ENCODE data around the gene AR. TPM values are rescaled to one million over a fixed set of nuclear protein-coding genes. Genes with fewer than 3 reads are reported as not detected.

Gene AR
- 14.2 and 15.2 TPM in 2 replicates for total RNA-seq (2014; rRNA removed; shearing (Covaris generic))

- H3K27ac ChIP-seq: peak within 1 kb of the TSS; percentile 88
Observed at GRCh38 chrX:67543818-67544217, at the start of gene AR. Gene AR, plus strand, starts transcription at chrX:67544021. Its CDS starts 1,126 bp downstream, at chrX:67545147.

DNA sequence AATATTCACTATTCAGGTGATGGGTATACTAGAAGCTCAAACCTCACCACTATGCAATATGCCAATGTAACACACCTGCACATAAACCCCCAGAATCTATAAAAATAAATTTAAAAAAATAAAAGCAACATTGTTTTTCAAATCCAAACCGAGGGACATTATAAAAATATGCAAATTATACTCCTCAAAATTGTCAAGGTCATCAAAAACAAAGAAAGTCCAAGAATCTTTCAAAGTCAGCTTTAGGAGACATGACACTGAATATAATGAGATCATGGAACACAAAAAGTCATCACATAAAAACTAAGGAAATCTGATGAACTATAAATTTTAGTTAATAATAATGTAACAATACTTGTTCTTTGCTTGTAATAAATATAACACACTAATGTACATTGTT lies 43.2 kb upstream of the AR start:
- DNase-seq: no peak
- Histone ChIP-seq H3K9me3 (replicated peaks) (no peaks in the 10 kb centered on the region), H3K36me3 (no peaks in the 10 kb centered on the region), H3K4me1 (no peaks in the 10 kb centered on the region), H3K27me3 (no peaks in the 10 kb centered on the region), H3K4me3 (no peak overlapping the region), H3K27ac (no peak overlapping the region)

More at GRCh38 chrX:67543818-67544217, at the start of gene AR:
- Histone ChIP-seq H3K36me3 (no peaks in the 10 kb centered on the region), H3K4me1 (peaks cover 3% of the 10 kb centered on the region; the same call in 1 of the 2 replicates), H3K4me3 (peak within 1 kb of the TSS; percentile 85), H3K9me3 (replicated peaks) (no peaks in the 10 kb centered on the region), H3K27me3 (no peaks in the 10 kb centered on the region)
- DNase-seq: peak; percentile 89 to 90

DNA sequence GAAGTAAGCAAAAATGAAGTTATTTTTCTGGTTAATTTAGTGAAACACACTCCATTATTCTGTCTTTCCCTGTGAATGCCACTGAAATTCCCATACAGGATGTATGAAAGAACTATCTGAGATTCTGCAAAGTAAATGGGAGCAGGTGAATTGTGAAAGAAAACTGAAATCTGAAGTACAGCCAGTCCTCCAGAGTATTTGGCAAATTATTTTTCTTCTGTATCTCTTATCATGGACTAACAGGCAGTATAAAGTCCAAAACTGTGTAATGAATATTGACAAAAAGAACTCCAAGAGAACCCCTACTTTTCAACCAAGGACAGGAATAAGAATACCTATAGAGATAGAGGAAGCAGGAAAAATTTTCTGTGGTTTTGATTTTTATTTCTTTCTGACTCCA lies 40.8 kb upstream of the AR start:
- Histone ChIP-seq H3K27ac (no peak overlapping the region), H3K9me3 (replicated peaks) (no peaks in the 10 kb centered on the region), H3K36me3 (no peaks in the 10 kb centered on the region), H3K4me3 (no peak overlapping the region), H3K4me1 (no peaks in the 10 kb centered on the region), H3K27me3 (no peaks in the 10 kb centered on the region)
- DNase-seq: no peak

- no peak for DNase-seq
- Histone ChIP-seq H3K4me3 (no peak overlapping the region), H3K36me3 (no peaks in the 10 kb centered on the region), H3K27me3 (no peaks in the 10 kb centered on the region), H3K9me3 (replicated peaks) (no peaks in the 10 kb centered on the region), H3K4me1 (no peaks in the 10 kb centered on the region), H3K27ac (no peak overlapping the region)
Observed at GRCh38 chrX:67503453-67503852, 40.4 kb upstream of the AR start.

- Histone ChIP-seq H3K27me3 (no peaks in the 10 kb centered on the region), H3K4me3 (no peak overlapping the region), H3K27ac (no peak overlapping the region), H3K9me3 (replicated peaks) (no peaks in the 10 kb centered on the region), H3K4me1 (peaks cover 5% of the 10 kb centered on the region; the same call in 1 of the 2 replicates), H3K36me3 (no peaks in the 10 kb centered on the region)
- no peak for DNase-seq
Observed at GRCh38 chrX:67520671-67521070, 23.1 kb upstream of the AR start.

DNA sequence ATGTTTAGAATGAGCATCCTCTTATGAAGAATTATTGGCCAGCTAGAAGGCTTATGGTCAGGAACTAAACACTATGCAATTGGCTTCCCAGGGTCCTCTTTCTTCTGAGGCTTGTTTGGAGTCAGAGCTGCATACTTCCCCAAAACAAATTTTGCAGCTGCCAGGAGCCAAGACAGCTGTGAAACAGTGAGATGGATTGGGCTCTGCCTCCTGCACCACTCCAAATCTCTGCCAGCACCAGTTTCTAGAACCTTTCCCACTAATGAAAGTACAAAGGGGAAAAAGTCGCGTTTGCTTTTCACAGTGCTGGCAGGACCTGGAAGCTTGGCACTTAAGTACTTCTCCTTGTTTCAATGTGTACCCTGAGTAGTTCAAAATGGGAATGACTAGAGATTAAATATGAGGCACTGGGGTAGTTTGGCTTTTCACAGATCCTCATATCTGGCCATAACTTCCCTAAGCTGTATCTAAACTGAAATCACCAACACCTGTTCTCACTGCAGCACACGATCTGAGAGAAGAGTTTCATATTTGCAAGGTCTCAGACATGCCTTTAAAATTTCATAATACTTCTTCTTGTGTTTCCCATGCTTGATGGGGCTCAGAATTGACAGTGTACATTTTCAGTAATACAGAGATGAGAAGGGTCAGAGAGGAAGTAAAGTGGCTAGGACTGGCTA lies 20.7 kb upstream of the AR start:
- peak; percentile 21 to 61 for DNase-seq
- H3K36me3 ChIP-seq: no peaks in the 10 kb centered on the region
- H3K9me3 ChIP-seq (replicated peaks): no peaks in the 10 kb centered on the region
- peaks cover 5% of the 10 kb centered on the region; the same call in 1 of the 2 replicates for H3K4me1 ChIP-seq
- H3K27ac ChIP-seq: no peak overlapping the region
- H3K27me3 ChIP-seq: no peaks in the 10 kb centered on the region
- no peak overlapping the region for H3K4me3 ChIP-seq

DNA sequence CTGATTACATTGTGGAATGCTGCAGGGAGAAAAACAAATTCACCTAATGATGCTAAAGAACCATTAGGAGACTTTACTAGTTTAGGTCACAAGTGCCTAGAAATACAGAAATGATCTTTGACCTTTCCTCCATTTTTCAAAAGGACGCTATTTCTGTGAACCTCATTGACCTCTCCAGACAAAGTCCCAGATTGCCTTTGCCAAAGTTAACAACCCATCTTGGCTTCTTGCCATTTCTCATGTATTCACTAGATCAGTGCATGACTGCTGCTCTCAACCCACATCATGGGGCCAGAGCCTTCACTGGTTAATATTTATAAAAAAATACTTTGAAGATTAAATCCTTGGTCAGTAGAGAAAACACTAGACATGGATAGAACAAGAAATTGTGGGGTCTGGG lies 19.9 kb upstream of the AR start:
- DNase-seq: peak in 1 of 2 experiments; percentile 32
- H3K27me3 ChIP-seq: no peaks in the 10 kb centered on the region
- no peak overlapping the region for H3K4me3 ChIP-seq
- no peaks in the 10 kb centered on the region for H3K36me3 ChIP-seq
- no peaks in the 10 kb centered on the region for H3K9me3 ChIP-seq (replicated peaks)
- H3K4me1 ChIP-seq: peaks cover 5% of the 10 kb centered on the region; the same call in 1 of the 2 replicates
- no peak overlapping the region for H3K27ac ChIP-seq

- no peaks in the 10 kb centered on the region for H3K36me3 ChIP-seq
Observed at GRCh38 chrX:67524428-67524827, 19.4 kb upstream of the AR start.

GRCh38 chrX:67524950-67525691 lies 18.7 kb upstream of the AR start:
- Histone ChIP-seq H3K4me3 (no peak overlapping the region), H3K4me1 (peaks cover 5% of the 10 kb centered on the region; the same call in 1 of the 2 replicates), H3K27me3 (no peaks in the 10 kb centered on the region), H3K36me3 (no peaks in the 10 kb centered on the region), H3K9me3 (replicated peaks) (no peaks in the 10 kb centered on the region), H3K27ac (no peak overlapping the region)
- DNase-seq: no peak

More at GRCh38 chrX:67524428-67524827, 19.4 kb upstream of the AR start:
- peaks cover 5% of the 10 kb centered on the region; the same call in 1 of the 2 replicates for H3K4me1 ChIP-seq
- DNase-seq: no peak
- H3K27ac ChIP-seq: no peak overlapping the region
- no peak overlapping the region for H3K4me3 ChIP-seq
- no peaks in the 10 kb centered on the region for H3K9me3 ChIP-seq (replicated peaks)
- no peaks in the 10 kb centered on the region for H3K27me3 ChIP-seq

- Histone ChIP-seq H3K36me3 (no peaks in the 10 kb centered on the region), H3K27me3 (no peaks in the 10 kb centered on the region), H3K9me3 (replicated peaks) (no peaks in the 10 kb centered on the region), H3K27ac (no peak overlapping the region), H3K4me3 (no peak overlapping the region), H3K4me1 (no peaks in the 10 kb centered on the region)
- DNase-seq: no peak
Observed at GRCh38 chrX:67536564-67536963, 7.3 kb upstream of the AR start.

GRCh38 chrX:67538383-67538782 lies 5.4 kb upstream of the AR start:
- no peak for DNase-seq
- H3K27me3 ChIP-seq: no peaks in the 10 kb centered on the region
- H3K36me3 ChIP-seq: no peaks in the 10 kb centered on the region
- H3K4me1 ChIP-seq: no peaks in the 10 kb centered on the region
- no peaks in the 10 kb centered on the region for H3K9me3 ChIP-seq (replicated peaks)
- H3K27ac ChIP-seq: no peak overlapping the region
- H3K4me3 ChIP-seq: no peak overlapping the region

- Histone ChIP-seq H3K27me3 (no peaks in the 10 kb centered on the region), H3K36me3 (no peaks in the 10 kb centered on the region), H3K4me1 (peaks cover 6% of the 10 kb centered on the region; the same call in 1 of the 2 replicates), H3K9me3 (replicated peaks) (no peaks in the 10 kb centered on the region), H3K27ac (peak overlapping the region; percentile 88), H3K4me3 (peak overlapping the region; percentile 85)
- peak; percentile 56 to 65 for DNase-seq
Observed at GRCh38 chrX:67544281-67545035, 637 bp downstream of the AR start.

DNA sequence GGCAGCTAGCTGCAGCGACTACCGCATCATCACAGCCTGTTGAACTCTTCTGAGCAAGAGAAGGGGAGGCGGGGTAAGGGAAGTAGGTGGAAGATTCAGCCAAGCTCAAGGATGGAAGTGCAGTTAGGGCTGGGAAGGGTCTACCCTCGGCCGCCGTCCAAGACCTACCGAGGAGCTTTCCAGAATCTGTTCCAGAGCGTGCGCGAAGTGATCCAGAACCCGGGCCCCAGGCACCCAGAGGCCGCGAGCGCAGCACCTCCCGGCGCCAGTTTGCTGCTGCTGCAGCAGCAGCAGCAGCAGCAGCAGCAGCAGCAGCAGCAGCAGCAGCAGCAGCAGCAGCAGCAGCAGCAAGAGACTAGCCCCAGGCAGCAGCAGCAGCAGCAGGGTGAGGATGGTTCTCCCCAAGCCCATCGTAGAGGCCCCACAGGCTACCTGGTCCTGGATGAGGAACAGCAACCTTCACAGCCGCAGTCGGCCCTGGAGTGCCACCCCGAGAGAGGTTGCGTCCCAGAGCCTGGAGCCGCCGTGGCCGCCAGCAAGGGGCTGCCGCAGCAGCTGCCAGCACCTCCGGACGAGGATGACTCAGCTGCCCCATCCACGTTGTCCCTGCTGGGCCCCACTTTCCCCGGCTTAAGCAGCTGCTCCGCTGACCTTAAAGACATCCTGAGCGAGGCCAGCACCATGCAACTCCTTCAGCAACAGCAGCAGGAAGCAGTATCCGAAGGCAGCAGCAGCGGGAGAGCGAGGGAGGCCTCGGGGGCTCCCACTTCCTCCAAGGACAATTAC lies 1.4 kb downstream of the AR start:
- H3K4me3 ChIP-seq: peak overlapping the region; percentile 85
- no peaks in the 10 kb centered on the region; the same call in 1 of the 2 replicates for H3K36me3 ChIP-seq
- H3K4me1 ChIP-seq: peaks cover 6% of the 10 kb centered on the region; the same call in 1 of the 2 replicates
- H3K9me3 ChIP-seq (replicated peaks): no peaks in the 10 kb centered on the region
- peak overlapping the region; percentile 82 for H3K27ac ChIP-seq
- H3K27me3 ChIP-seq: no peaks in the 10 kb centered on the region
- peak; percentile 86 to 88 for DNase-seq

DNA sequence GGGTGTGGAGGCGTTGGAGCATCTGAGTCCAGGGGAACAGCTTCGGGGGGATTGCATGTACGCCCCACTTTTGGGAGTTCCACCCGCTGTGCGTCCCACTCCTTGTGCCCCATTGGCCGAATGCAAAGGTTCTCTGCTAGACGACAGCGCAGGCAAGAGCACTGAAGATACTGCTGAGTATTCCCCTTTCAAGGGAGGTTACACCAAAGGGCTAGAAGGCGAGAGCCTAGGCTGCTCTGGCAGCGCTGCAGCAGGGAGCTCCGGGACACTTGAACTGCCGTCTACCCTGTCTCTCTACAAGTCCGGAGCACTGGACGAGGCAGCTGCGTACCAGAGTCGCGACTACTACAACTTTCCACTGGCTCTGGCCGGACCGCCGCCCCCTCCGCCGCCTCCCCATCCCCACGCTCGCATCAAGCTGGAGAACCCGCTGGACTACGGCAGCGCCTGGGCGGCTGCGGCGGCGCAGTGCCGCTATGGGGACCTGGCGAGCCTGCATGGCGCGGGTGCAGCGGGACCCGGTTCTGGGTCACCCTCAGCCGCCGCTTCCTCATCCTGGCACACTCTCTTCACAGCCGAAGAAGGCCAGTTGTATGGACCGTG lies 2.2 kb downstream of the AR start:
- Histone ChIP-seq H3K4me1 (peaks cover 6% of the 10 kb centered on the region; the same call in 1 of the 2 replicates), H3K36me3 (peaks cover under 1% of the 10 kb centered on the region), H3K27me3 (no peaks in the 10 kb centered on the region), H3K9me3 (replicated peaks) (no peaks in the 10 kb centered on the region), H3K27ac (peak overlapping the region; percentile 82), H3K4me3 (peak overlapping the region; percentile 85)
- DNase-seq: peak; percentile 52 to 64
